D341Med (cell line): ENCODE measurements around the gene ZNF385B.
"Not testable (repeated sequence)": the region's sequence is repeated elsewhere in the genome, so short reads cannot be mapped to it uniquely, and the experiment has no call there.

Experiments
- DNase-seq: peaks from one replicate; pipeline ENCODE4 v3.0.0; 2012; ENCODE audit warnings: low spot score

Gene ZNF385B

DNA sequence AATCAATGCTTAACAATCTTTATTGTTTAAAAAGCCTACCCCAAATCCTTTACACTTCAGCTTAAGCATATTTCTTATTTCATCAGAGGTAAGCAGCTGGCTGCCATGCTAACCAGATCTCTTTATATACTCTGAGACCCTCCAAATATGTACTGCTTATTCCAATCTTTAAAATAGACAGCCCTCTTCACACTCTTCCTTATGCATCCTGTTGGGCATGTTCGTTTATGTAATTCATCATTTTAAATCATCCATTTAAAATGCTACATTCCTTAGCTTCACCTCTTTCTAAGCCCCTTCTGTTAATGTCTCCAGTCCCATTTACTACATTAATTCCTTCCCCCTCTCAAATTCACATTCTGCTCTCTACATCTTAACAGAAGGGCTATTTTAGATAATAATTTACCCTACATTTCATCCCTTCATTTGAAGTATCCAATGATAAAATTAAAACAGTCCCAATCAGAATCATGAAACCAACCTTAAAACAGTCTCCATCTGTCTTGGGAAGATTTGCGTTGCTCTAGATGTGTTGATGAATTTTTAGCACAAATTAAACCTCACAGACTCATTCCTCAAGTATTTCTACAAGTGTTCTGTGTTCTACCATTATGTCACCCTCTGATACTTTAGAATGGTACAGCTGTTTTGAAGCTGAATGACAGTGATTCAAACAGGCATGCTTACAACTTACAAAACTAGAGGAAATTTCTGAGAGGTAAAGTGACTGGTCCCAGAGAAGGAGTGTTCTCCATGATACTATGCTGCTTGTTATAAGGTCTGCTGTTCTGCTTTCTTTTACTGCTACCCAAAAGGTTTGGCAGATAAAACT lies 59.1 kb downstream of the ZNF385B start:
- DNase-seq, result no peak

DNA sequence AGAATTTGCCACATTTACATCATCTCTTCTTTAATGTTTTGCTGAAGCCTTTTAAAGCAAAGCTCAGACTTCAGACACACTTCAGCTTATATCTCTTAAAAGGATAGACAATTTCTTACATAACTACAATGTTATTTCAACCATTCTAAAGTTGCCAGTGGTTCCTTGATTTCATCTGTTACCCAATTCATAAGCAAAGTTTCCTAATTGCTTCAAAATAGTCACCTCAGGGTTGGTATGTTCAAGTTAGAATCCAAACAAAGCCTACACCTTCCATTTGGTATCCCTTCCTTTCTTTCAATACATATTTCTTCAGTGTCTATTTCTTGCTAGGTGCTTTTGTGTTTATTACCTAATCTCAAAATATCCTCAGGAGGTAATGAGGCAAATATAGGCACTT lies 60.6 kb downstream of the ZNF385B start:
- DNase-seq, result no peak

DNA sequence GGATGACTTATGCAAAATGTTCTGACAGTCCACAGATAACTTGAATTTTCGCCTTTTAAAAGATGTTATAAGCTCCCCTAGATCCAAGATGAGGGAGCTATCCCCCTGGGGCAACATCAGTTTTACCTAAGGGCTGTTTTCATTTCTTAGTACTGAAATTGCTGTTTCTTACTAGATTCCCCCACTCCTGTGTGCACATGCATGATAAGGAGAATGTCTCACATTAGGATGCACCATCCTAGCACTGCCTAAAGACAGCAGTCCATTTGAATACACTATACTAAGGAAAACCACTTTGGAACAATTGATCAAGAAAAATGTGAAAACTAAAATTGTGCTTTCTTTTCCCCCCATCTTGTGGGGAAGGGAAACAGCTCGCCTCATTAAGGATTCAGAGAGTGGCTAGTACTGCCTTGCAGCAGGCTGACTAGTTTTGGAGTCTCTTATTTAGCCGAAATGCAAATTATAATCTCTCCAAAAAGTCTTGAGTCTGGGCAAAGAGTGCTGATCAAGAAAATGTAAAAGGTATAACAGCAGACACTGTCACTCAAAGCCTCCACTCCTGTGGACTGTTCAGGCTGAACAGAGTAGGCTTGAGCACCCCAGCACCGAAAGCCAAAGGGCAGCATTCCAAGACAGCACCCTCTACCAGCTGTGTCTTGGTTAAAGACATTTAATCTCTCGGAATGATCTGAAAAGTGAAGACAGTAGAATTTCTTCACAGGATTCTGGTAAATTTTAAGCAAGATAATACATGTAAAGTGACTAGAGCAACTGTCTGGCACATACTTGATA lies 65.0 kb downstream of the ZNF385B start:
- DNase-seq, result no peak

- no peak for DNase-seq
Observed at GRCh38 chr2:179793902-179794301, 67.5 kb downstream of the ZNF385B start.

- DNase-seq, result no peak
Observed at GRCh38 chr2:179793238-179793637, 68.2 kb downstream of the ZNF385B start.

- no peak for DNase-seq
Observed at GRCh38 chr2:179790235-179791217, 70.9 kb downstream of the ZNF385B start.

- no peak for DNase-seq
Observed at GRCh38 chr2:179788104-179788503, 73.3 kb downstream of the ZNF385B start.

DNA sequence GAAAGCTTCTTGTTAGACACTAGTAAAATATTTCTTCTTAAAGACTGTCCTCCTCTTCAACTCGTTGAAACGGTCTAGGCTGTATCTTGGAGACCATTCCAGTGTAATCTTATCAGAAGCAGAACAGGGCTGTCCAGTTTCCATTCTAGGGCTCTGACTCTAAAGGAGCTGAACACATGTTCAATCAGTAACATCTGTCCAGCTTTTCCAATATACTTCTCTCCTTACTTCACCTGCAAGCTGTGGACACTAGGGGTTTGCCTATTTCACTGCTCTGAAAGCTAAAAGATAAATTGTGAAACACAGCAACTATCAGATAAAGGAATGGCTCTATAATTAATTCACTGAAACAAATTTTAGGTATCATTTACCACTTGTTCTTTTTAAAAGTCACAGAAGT lies 73.8 kb downstream of the ZNF385B start:
- no peak for DNase-seq

DNA sequence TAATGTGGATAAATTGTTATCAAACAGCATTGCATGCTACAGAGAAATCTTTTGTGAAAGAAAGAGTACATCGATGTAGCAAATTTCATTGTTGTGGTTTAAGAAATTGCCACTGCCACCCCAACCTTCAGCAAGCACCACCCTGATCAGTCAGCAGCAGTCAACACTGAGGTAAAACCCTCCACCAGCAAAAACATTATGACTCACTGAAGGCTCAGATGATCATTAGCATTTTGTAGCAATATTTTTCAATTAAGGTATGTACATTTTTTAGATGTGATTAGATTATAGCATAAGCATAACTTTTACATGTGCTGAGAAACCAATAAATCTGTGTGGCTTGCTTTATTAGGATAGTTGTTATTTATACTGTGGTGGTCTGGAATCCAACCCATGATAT lies 75.5 kb downstream of the ZNF385B start:
- no peak for DNase-seq

DNA sequence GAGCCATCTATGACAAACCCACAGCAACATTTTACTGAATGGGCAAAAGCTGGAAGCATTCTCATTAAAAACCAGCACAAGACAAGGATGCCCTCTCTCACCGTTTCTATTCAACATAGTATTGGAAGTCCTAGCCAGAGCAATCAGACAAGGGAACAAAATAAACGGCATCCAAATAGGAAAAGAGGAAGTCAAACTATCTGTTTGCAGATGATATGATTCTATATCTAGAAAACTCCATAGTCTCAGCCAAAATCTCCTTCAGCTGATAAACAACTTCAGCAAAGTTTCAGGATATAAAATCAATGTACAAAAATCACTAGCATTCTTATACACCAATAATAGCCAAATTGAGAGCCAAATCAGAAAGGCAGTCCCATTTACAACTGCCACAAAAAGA lies 79.1 kb downstream of the ZNF385B start:
- DNase-seq, result not testable (repeated sequence)

- no peak for DNase-seq
Observed at GRCh38 chr2:179773986-179774385, 87.4 kb downstream of the ZNF385B start.

GRCh38 chr2:179772346-179772745 lies 89.1 kb downstream of the ZNF385B start:
- no peak for DNase-seq

DNA sequence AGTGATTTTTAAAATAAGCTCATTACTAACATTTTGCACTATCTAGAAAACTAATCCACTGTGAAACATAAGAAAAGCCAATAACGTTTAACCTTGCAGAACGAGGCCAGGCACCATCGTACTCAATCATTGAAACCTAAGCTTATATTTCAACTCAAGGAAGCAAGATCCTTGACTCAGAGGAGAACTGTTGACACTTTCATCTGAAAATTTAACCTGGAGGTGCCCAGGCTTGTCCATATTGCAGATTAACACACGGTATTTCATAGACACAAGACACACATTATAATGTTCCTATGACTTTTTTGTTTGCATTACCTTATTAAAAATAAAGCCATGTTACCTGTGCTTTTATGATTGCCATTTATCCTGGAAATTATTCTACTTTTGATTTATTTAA lies 89.6 kb downstream of the ZNF385B start:
- no peak for DNase-seq

DNA sequence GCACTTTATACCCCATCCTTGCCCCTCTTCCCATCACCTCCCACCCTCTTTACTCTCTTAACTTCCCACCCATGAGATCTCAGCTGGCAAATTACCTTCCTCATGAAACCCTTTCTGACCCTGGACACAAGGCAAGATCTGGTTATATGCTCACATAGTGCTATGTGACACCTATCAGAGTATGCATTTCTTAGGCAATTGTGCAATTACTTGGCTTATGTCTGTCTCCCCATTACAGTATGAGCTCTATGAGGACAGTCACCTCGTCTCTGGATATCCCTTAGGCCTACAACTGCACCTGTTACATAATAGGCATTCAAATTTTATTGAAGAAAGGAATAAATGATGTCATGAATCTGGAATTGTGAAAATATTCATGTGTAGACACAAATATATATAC lies 91.4 kb downstream of the ZNF385B start:
- DNase-seq, result no peak

DNA sequence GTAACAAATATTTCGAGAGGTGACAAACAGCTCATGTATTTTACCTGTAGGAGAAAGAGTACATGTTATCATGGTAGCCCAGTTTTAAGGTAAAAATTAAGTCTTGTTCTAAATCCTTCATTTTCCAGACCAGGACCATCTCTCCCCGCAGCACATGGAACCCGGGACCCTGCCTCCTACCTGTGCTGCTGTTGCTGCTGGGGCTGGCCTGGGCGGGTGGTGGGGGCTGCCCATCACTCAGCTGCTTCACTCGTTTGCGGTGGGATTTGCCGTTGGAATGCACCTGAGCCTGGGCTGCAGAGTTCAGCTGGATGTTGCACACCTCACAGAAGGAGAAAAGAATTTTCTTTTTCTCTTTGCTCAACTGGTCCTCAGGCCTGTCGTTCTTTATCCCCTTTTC lies 92.1 kb downstream of the ZNF385B start:
- no peak for DNase-seq

GRCh38 chr2:179768765-179769164 lies 92.6 kb downstream of the ZNF385B start:
- DNase-seq, result no peak

DNA sequence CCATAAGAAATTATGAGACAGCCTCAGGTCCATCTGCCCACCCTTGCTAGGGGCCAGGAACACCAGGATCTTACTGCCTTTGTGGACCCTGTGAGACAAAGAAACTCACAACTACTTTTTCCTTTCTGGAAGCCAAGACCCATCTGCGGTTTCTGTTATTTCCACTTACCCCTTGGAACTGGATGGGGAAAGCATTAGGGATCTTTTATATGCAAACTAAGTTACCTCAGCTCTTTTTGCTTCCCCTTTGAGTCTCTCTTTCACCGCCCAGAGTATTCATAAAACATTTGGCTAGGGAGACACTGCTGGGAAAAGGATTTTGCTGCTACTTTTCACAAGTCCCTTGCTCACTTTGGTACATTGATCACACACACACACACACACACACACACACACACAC lies 95.7 kb downstream of the ZNF385B start:
- DNase-seq, result no peak

DNA sequence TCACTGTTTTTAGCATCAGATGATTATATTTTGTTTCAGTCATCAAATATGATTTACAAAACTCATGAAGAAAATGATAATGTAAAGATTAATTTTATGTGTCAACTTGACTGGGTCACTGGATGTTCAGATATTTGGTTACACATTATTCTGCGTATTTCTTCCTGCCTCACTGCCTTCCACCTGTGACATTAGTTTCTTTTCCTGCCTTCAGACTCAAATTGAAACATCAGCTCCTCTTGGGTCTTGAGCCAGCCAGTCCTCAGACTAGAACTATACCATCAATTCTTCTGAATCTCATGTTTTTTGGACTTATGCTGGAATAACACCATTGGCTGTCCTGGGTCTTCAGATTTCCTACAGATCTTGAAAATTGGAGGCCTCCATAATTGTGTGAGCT lies 96.7 kb downstream of the ZNF385B start:
- DNase-seq, result no peak

- DNase-seq, result no peak
Observed at GRCh38 chr2:179758636-179759035, 102.8 kb downstream of the ZNF385B start.

DNA sequence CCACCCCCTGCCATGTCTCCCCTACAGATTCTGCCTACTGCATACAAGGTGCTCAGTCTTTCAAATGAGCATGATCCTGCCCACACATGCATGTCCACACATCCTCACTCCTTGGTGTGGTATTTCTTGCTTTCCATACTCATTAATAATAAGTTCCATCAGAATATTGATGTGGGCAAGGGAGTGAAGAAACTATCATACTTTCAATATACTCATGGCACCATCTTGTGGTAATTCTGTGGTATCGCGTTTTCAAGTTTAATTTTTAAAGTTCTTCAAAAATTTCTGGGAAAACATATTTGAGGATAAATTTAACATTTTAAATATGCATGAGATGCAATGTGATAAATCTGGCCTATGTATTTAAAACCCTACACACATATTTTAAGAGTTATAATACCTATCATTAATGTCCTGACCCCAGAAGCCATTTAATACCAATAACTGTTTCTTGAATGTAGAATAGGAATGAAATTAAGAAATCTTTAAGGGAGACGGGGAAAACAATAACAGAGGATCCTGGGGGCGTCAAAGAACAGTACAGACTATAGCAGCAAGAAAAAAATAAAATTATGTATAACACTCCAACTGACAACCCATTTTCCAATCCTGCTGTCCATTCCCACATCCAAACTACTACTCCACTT lies 110.1 kb downstream of the ZNF385B start:
- peak; percentile 41 for DNase-seq

- no peak for DNase-seq
Observed at GRCh38 chr2:179749210-179749609, 112.2 kb downstream of the ZNF385B start.

DNA sequence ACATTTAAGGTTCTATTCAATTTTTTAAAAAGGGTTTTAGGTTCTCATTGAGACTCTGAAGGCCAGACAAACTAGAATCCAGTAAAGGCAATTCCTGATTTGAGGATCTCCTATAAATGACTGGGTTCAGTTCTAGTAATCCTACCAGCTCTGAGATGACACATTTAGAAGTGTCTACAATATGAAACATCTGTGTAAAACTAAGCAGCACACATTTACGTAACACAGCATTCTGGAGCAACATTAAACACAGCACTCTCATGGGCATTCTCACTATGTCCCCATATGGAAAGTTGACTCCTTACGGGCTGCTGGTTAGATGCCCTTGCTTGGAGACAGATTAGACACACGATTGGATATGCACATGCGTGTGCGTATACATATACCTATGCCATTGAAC lies 114.4 kb downstream of the ZNF385B start:
- DNase-seq, result no peak
